Parathyroid adenoma (tissue), 2 donors: ENCODE data around the gene ZDHHC20.

Source experiments
- H2AFZ ChIP-seq: fragments of 300-600 bp; sonication (generic); one replicate; pipeline ENCODE4 v1.7.0; 2017; ENCODE audit warnings: antibody characterized with exemption, mild to moderate bottlenecking
- H3K27ac ChIP-seq: fragments of 300-600 bp; sonication (generic); one replicate; pipeline ENCODE4 v1.7.0; 2017
- H3K27me3 ChIP-seq: fragments of 300-600 bp; sonication (generic); one replicate; pipeline ENCODE4 v1.7.0; 2017; ENCODE audit warnings: low read length; ENCODE audit not compliant: control insufficient read depth, insufficient read depth
- H3K36me3 ChIP-seq: fragments of 300-600 bp; sonication (generic); one replicate; pipeline ENCODE4 v1.7.0; 2017; ENCODE audit warnings: low read length; ENCODE audit not compliant: control insufficient read depth, insufficient read depth
- H3K4me1 ChIP-seq: fragments of 300-600 bp; sonication (generic); one replicate; pipeline ENCODE4 v1.7.0; 2017; ENCODE audit warnings: control low read depth
- H3K4me2 ChIP-seq: fragments of 300-600 bp; sonication (generic); one replicate; pipeline ENCODE4 v1.7.0; 2017; ENCODE audit warnings: low read length
- H3K4me3 ChIP-seq: fragments of 300-600 bp; sonication (generic); one replicate; pipeline ENCODE4 v1.7.0; 2017; ENCODE audit warnings: low read depth, low read length
- H3K79me2 ChIP-seq: fragments of 300-600 bp; sonication (generic); one replicate; pipeline ENCODE4 v1.7.0; 2017; ENCODE audit warnings: control low read depth
- H3K9ac ChIP-seq: fragments of 300-600 bp; sonication (generic); one replicate; pipeline ENCODE4 v1.7.0; 2017; ENCODE audit warnings: mild to moderate bottlenecking
- H3K9me3 ChIP-seq: fragments of 300-600 bp; sonication (generic); one replicate; pipeline ENCODE4 v1.7.0; 2017; ENCODE audit warnings: low read length; ENCODE audit not compliant: control insufficient read depth
- CTCF ChIP-seq: fragments of 300-600 bp; sonication (generic); IDR thresholded peaks from one replicate; pipeline ENCODE4 v1.7.0; 2017; ENCODE audit warnings: antibody characterized with exemption, mild to moderate bottlenecking
- donor health status: primary hyperparathyroidism.

ZDHHC20 gene

GRCh38 chr13:21338156-21338555, 120.9 kb downstream of the ZDHHC20 start:
- Histone ChIP-seq H3K9ac (no peak overlapping the region), H3K79me2 (no peaks in the 10 kb centered on the region), H3K9me3 (no peaks in the 10 kb centered on the region), H2AFZ (no peak overlapping the region), H3K4me3 (no peak overlapping the region), H3K36me3 (no peaks in the 10 kb centered on the region), H3K27ac (peak overlapping the region; percentile 85), H3K4me1 (peaks cover 30% of the 10 kb centered on the region), H3K27me3 (no peaks in the 10 kb centered on the region), H3K4me2 (peak overlapping the region; percentile 16)
- TF ChIP-seq CTCF = peak; percentile 15

GRCh38 chr13:21336609-21337349, 122.3 kb downstream of the ZDHHC20 start:
- Histone ChIP-seq H3K27me3 (no peaks in the 10 kb centered on the region), H3K4me3 (no peak overlapping the region), H3K4me1 (peaks cover 30% of the 10 kb centered on the region), H2AFZ (peak overlapping the region; percentile 38), H3K79me2 (no peaks in the 10 kb centered on the region), H3K36me3 (no peaks in the 10 kb centered on the region), H3K9ac (no peak overlapping the region), H3K9me3 (no peaks in the 10 kb centered on the region), H3K4me2 (no peak overlapping the region), H3K27ac (peak overlapping the region; percentile 85)
- TF ChIP-seq CTCF = no peak

- TF ChIP-seq CTCF = no peak
- H3K9ac ChIP-seq = no peak overlapping the region
- peaks cover 35% of the 10 kb centered on the region for H3K4me1 ChIP-seq
- H3K9me3 ChIP-seq = no peaks in the 10 kb centered on the region
- H3K27ac ChIP-seq = no peak overlapping the region
- no peak overlapping the region for H3K4me3 ChIP-seq
- H2AFZ ChIP-seq = no peak overlapping the region
- no peaks in the 10 kb centered on the region for H3K79me2 ChIP-seq
- H3K4me2 ChIP-seq = no peak overlapping the region
- no peaks in the 10 kb centered on the region for H3K36me3 ChIP-seq
- H3K27me3 ChIP-seq = no peaks in the 10 kb centered on the region
These were observed 125.9 kb downstream of the ZDHHC20 start for GRCh38 chr13:21333186-21333585.

GRCh38 chr13:21330126-21330861, 128.8 kb downstream of the ZDHHC20 start:
- Histone ChIP-seq H3K4me1 (peaks cover 20% of the 10 kb centered on the region), H3K27ac (peak overlapping the region; percentile 38), H3K79me2 (no peaks in the 10 kb centered on the region), H3K36me3 (no peaks in the 10 kb centered on the region), H3K4me2 (no peak overlapping the region), H3K4me3 (no peak overlapping the region), H3K27me3 (no peaks in the 10 kb centered on the region), H3K9me3 (no peaks in the 10 kb centered on the region), H2AFZ (no peak overlapping the region), H3K9ac (no peak overlapping the region)
- TF ChIP-seq CTCF = no peak
